ENCODE measurements around the gene PINLYP. TPM values are rescaled to one million over a fixed set of nuclear protein-coding genes. Genes with fewer than 3 reads are reported as not detected.

Gene PINLYP
- total RNA-seq, 4 donors from 2014 or later, result 2.3 to 9.4 (median 6.7) TPM

- H3K4me1 ChIP-seq, result peaks cover 5 to 52% (median 29%) of the 10 kb centered on the region in 3 donors
- no peak for TF ChIP-seq EP300 (IDR thresholded peaks at IDR 0.05)
- TF ChIP-seq CTCF (IDR thresholded peaks at IDR 0.05), result no peak
- TF ChIP-seq POLR2AphosphoS5 (IDR thresholded peaks at IDR 0.05), result no peak
- no peak for TF ChIP-seq POLR2A (IDR thresholded peaks at IDR 0.05)
- WGBS, 2 donors (ENCODE audit: low coverage in 1 of 2), result 58 to 75% methylated on average over 2 to 7 of the region's 10 CpGs
Measured at GRCh38 chr19:43594081-43594697, 18.6 kb downstream of the PINLYP start.

GRCh38 chr19:43594710-43595604, 19.4 kb downstream of the PINLYP start:
- peaks cover 5 to 52% (median 29%) of the 10 kb centered on the region in 3 donors for H3K4me1 ChIP-seq
- ATAC-seq, result no peak
- peak overlapping the region; percentile 62 to 97 (median 87) for H3K27ac ChIP-seq
- peaks cover 0 to 62% of the 10 kb centered on the region in 2 donors for H3K36me3 ChIP-seq
- no peak for TF ChIP-seq POLR2A (IDR thresholded peaks at IDR 0.05)
- no peak for TF ChIP-seq POLR2AphosphoS5 (IDR thresholded peaks at IDR 0.05)
- peak in 3 of 4 experiments; percentile 45 to 65 (median 53) for TF ChIP-seq CTCF (IDR thresholded peaks at IDR 0.05)
- TF ChIP-seq EP300 (IDR thresholded peaks at IDR 0.05), result no peak
- H3K4me3 ChIP-seq, result peak overlapping the region; percentile 45 to 63
- 2% methylated on average over 9 of the region's 64 CpGs; no CpG with 5 or more reads in 1 of the 2 donors for WGBS, 2 donors (ENCODE audit: low coverage in 1 of 2)
- no peaks in the 10 kb centered on the region for H3K9me3 ChIP-seq
- H3K27me3 ChIP-seq, result no peaks in the 10 kb centered on the region

More at GRCh38 chr19:43594081-43594697, 18.6 kb downstream of the PINLYP start:
- Histone ChIP-seq H3K4me3 (peak overlapping the region; percentile 45 to 63), H3K27ac (peak overlapping the region in 3 of 4 donors; percentile 36 to 97 (median 92)), H3K36me3 (peaks cover 0 to 61% of the 10 kb centered on the region in 2 donors), H3K9me3 (no peaks in the 10 kb centered on the region), H3K27me3 (no peaks in the 10 kb centered on the region)
- no peak for ATAC-seq

DNA sequence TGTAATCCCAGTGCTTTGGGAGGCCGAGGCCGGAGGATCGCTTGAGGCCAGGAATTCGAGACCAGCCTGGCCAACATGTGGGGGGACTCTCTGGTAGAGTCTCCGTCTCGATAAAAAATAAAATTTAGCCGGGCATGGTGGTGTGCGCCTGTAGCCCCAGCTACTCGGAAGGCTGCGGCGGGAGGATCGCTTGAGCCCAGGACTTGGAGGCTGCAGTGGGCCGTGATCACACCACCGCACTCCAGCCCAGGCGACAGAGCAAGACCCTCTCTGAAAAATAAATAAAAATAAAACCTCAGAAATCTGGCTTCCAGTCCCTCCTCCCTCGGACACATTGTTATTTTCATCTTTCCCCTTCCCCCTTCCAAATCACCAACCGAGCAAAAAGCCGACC, 20.0 kb downstream of the PINLYP start:
- Histone ChIP-seq H3K4me1 (peaks cover 5 to 52% (median 29%) of the 10 kb centered on the region in 3 donors), H3K4me3 (peak overlapping the region; percentile 45 to 63), H3K27ac (peak overlapping the region; percentile 62 to 97 (median 87)), H3K9me3 (no peaks in the 10 kb centered on the region), H3K36me3 (peaks cover 0 to 62% of the 10 kb centered on the region in 2 donors), H3K27me3 (no peaks in the 10 kb centered on the region)
- TF ChIP-seq CTCF (IDR thresholded peaks at IDR 0.05) (peak in 1 of 4 experiments; percentile 10), POLR2A (IDR thresholded peaks at IDR 0.05) (no peak), EP300 (IDR thresholded peaks at IDR 0.05) (no peak), POLR2AphosphoS5 (IDR thresholded peaks at IDR 0.05) (no peak)
- 0 to 2% methylated on average over 2 to 8 of the region's 18 CpGs for WGBS, 2 donors (ENCODE audit: low coverage in 1 of 2)
- peak; percentile 19 for ATAC-seq

- Histone ChIP-seq H3K9me3 (no peaks in the 10 kb centered on the region), H3K4me3 (peak within 1 kb of the TSS; percentile 56 to 63), H3K4me1 (peaks cover 5 to 52% (median 29%) of the 10 kb centered on the region in 3 donors), H3K27me3 (no peaks in the 10 kb centered on the region), H3K36me3 (peaks cover 0 to 62% of the 10 kb centered on the region in 2 donors), H3K27ac (peak within 1 kb of the TSS; percentile 79 to 98 (median 94))
- WGBS, 2 donors (ENCODE audit: low coverage in 1 of 2), result 0 to 3% methylated on average over 5 to 11 of the region's 60 CpGs
- peak; percentile 97 for ATAC-seq
- TF ChIP-seq POLR2A (IDR thresholded peaks at IDR 0.05) (peak; percentile 67 to 68), CTCF (IDR thresholded peaks at IDR 0.05) (peak in 3 of 4 experiments; percentile 10 to 27 (median 11)), POLR2AphosphoS5 (IDR thresholded peaks at IDR 0.05) (peak; percentile 93), EP300 (IDR thresholded peaks at IDR 0.05) (no peak)
Measured at GRCh38 chr19:43595999-43596841, 20.6 kb downstream of the PINLYP start, which contains the start of the genes IRGQ and ZNF576. Gene IRGQ (minus strand): TSS chr19:43596134. CDS start chr19:43595338, 796 bp downstream. Gene ZNF576 (plus strand): TSS chr19:43596595. CDS start chr19:43597109, 514 bp downstream.

All from gastroesophageal sphincter (tissue), 4 donors.